ENCODE measurements around the gene USP9Y. TPM values are rescaled to one million over a fixed set of nuclear protein-coding genes. Genes with fewer than 3 reads are reported as not detected.

Gene USP9Y
- total and polyA plus RNA-seq, 2 donors (not counting 1 experiment from before 2014, with no cell fraction given), result 42.1 TPM; not detected in 1

GRCh38 chrY:12809034-12809433 lies 108.0 kb downstream of the USP9Y start:
- no peaks in the 10 kb centered on the region for H3K27me3 ChIP-seq (replicated peaks in 1 of 4; ENCODE audit: control extremely low read depth in 1 of 4, control insufficient read depth in 3 of 4, insufficient read depth in 4 of 4, low read length in 3 of 4)
- H3K4me1 ChIP-seq (ENCODE audit: control insufficient read depth in 2 of 2, insufficient read depth in 2 of 2, low read length in 2 of 2), result no peaks in the 10 kb centered on the region
- H3K4me3 ChIP-seq (ENCODE audit: control extremely low read depth in 1 of 5, extremely low read depth in 1 of 5, insufficient read depth in 1 of 5, low read depth in 2 of 5, low read length in 4 of 5), result no peak overlapping the region
- peaks cover 1% of the 10 kb centered on the region for H3K4me1 Mint-ChIP-seq
- H3K79me2 ChIP-seq (ENCODE audit: control insufficient read depth, insufficient read depth, low read length), result no peaks in the 10 kb centered on the region
- no peaks in the 10 kb centered on the region for H4K20me1 ChIP-seq (ENCODE audit: control insufficient read depth, insufficient read depth, low read length, poor library complexity, severe bottlenecking)
- H3K9me3 ChIP-seq (ENCODE audit: control extremely low read depth in 1 of 3, control insufficient read depth in 2 of 3, insufficient read depth in 1 of 3, low read length in 2 of 3), result no peaks in the 10 kb centered on the region
- H3K27ac Mint-ChIP-seq, result no peak overlapping the region
- H3K9me3 Mint-ChIP-seq (ENCODE audit: insufficient read depth), result no peaks in the 10 kb centered on the region
- TF ChIP-seq, protein P1, sequence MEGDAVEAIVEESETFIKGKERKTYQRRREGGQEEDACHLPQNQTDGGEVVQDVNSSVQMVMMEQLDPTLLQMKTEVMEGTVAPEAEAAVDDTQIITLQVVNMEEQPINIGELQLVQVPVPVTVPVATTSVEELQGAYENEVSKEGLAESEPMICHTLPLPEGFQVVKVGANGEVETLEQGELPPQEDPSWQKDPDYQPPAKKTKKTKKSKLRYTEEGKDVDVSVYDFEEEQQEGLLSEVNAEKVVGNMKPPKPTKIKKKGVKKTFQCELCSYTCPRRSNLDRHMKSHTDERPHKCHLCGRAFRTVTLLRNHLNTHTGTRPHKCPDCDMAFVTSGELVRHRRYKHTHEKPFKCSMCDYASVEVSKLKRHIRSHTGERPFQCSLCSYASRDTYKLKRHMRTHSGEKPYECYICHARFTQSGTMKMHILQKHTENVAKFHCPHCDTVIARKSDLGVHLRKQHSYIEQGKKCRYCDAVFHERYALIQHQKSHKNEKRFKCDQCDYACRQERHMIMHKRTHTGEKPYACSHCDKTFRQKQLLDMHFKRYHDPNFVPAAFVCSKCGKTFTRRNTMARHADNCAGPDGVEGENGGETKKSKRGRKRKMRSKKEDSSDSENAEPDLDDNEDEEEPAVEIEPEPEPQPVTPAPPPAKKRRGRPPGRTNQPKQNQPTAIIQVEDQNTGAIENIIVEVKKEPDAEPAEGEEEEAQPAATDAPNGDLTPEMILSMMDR (IDR thresholded peaks at IDR 0.05), result no peak
- no peak for TF ChIP-seq EZH2 (IDR thresholded peaks at IDR 0.05; ENCODE audit: borderline replicate concordance, insufficient read depth, low read depth, low read length, poor library complexity, severe bottlenecking)
- no peaks in the 10 kb centered on the region for H3K27me3 Mint-ChIP-seq
- ATAC-seq (ENCODE audit: low read depth) (no peak), DNase-seq (peak; percentile 1)
- no peak overlapping the region for H3K4me2 ChIP-seq (replicated peaks; ENCODE audit: low read depth, low read length, poor library complexity, severe bottlenecking)
- no peak overlapping the region for H2AFZ ChIP-seq (ENCODE audit: insufficient read depth, low read depth, low read length, poor library complexity, severe bottlenecking)
- no peak overlapping the region for H3K4me3 Mint-ChIP-seq
- no peak overlapping the region for H3K9ac ChIP-seq (ENCODE audit: low read length)
- peaks cover 0 to 10% of the 10 kb centered on the region in 2 experiments for H3K36me3 ChIP-seq (replicated peaks in 1 of 2; ENCODE audit: control extremely low read depth in 1 of 2, control insufficient read depth in 1 of 2, extremely low read depth in 1 of 2, insufficient read depth in 2 of 2, low read length in 1 of 2)
- ChIA-PET CTCF (interaction anchor here (0.6 kb wide), 1 partner anchor 33 kb away, joined by 4 read pairs; no protein-coding TSS in a partner anchor), POLR2A (no interaction called here)
- intact Hi-C loops (cut with micrococcal nuclease), result no loop called here
- H3K27ac ChIP-seq (ENCODE audit: low read length in 2 of 2), result no peak overlapping the region
- WGBS (ENCODE audit: insufficient coverage), result no CpG with 5 or more reads among the region's 3 CpGs

DNA sequence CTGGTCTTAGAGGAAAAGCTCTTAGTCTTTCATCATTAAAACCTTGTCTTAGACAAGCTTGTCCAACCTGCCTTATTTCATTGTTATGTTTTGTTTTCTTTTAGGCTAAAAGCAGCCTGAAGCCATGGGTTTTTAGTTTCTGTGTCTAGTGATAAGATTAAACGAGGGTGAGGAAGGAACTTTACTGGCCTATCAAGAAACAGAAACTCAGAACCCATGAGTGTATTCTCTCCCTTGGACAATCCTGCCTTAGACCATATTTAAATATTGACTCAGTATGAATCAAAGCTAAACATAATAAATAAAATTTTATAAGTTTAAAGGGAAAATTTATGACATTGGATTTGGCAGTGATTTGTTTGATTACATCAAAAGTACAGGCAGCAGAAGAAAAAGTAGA lies 122.4 kb downstream of the USP9Y start:
- Histone ChIP-seq H3K9ac (ENCODE audit: low read length) (no peak overlapping the region), H3K27ac (ENCODE audit: low read length in 2 of 2) (no peak overlapping the region), H3K79me2 (ENCODE audit: control insufficient read depth, insufficient read depth, low read length) (no peaks in the 10 kb centered on the region), H3K27me3 (replicated peaks in 1 of 4; ENCODE audit: control extremely low read depth in 1 of 4, control insufficient read depth in 3 of 4, insufficient read depth in 4 of 4, low read length in 3 of 4) (no peaks in the 10 kb centered on the region), H3K36me3 (replicated peaks in 1 of 2; ENCODE audit: control extremely low read depth in 1 of 2, control insufficient read depth in 1 of 2, extremely low read depth in 1 of 2, insufficient read depth in 2 of 2, low read length in 1 of 2) (peaks cover 0 to 5% of the 10 kb centered on the region in 2 experiments), H3K4me1 (ENCODE audit: control insufficient read depth in 2 of 2, insufficient read depth in 2 of 2, low read length in 2 of 2) (no peaks in the 10 kb centered on the region), H4K20me1 (ENCODE audit: control insufficient read depth, insufficient read depth, low read length, poor library complexity, severe bottlenecking) (no peaks in the 10 kb centered on the region), H3K4me2 (replicated peaks; ENCODE audit: low read depth, low read length, poor library complexity, severe bottlenecking) (no peak overlapping the region), H3K4me3 (ENCODE audit: control extremely low read depth in 1 of 5, extremely low read depth in 1 of 5, insufficient read depth in 1 of 5, low read depth in 2 of 5, low read length in 4 of 5) (no peak overlapping the region), H2AFZ (ENCODE audit: insufficient read depth, low read depth, low read length, poor library complexity, severe bottlenecking) (no peak overlapping the region), H3K9me3 (ENCODE audit: control extremely low read depth in 1 of 3, control insufficient read depth in 2 of 3, insufficient read depth in 1 of 3, low read length in 2 of 3) (no peaks in the 10 kb centered on the region)
- Mint-ChIP-seq H3K27me3 (no peaks in the 10 kb centered on the region), H3K27ac (no peak overlapping the region), H3K4me3 (no peak overlapping the region), H3K9me3 (ENCODE audit: insufficient read depth) (no peaks in the 10 kb centered on the region), H3K4me1 (no peaks in the 10 kb centered on the region)
- TF ChIP-seq, protein P1 (IDR thresholded peaks at IDR 0.05), result no peak
- TF ChIP-seq EZH2 (IDR thresholded peaks at IDR 0.05; ENCODE audit: borderline replicate concordance, insufficient read depth, low read depth, low read length, poor library complexity, severe bottlenecking), result no peak
- WGBS (ENCODE audit: insufficient coverage), result no CpG with 5 or more reads among the region's 1 CpG
- CTCF ChIA-PET, result no interaction called here
- intact Hi-C loops (cut with micrococcal nuclease), result no loop called here
- POLR2A ChIA-PET, result no interaction called here
- DNase-seq (no peak), ATAC-seq (ENCODE audit: low read depth) (no peak)
